Heart right ventricle (tissue), 16 donors: ENCODE measurements around the gene EME2. TPM values are rescaled to one million over a fixed set of nuclear protein-coding genes. Genes with fewer than 3 reads are reported as not detected.
A peak's percentile ranks its signal among the peaks of the same experiment; 100 is the strongest.

Experiments used
- ATAC-seq, 8 donors: fragments of 200-7000 bp; cut with Tn5 transposase; one replicate each; pipeline ENCODE4 v1.9.1; 2020; ENCODE audit warnings: mild to moderate bottlenecking in 8 of 8, moderate library complexity in 8 of 8, moderate number of reproducible peaks in 1 of 8
- DNase-seq, 2 donors: peaks; one replicate each; pipeline ENCODE4 v3.0.0-alpha.2; 2020
- H3K27ac ChIP-seq, 10 donors: fragments of 200-600 bp; sonication (generic) in 2 of 10; one replicate each; pipeline versions ENCODE4 v1.5.0 to v1.8.0; 2020 to 2022; ENCODE audit warnings: mild to moderate bottlenecking in 3 of 10
- H3K27me3 ChIP-seq, 7 donors: fragments of 200-600 bp; one replicate each; pipeline ENCODE4 v1.8.0; 2021 to 2022; ENCODE audit warnings: mild to moderate bottlenecking in 2 of 7
- H3K36me3 ChIP-seq, 9 donors: fragments of 200-600 bp; sonication (generic) in 1 of 9; one replicate each; pipeline versions ENCODE4 v1.5.0 to v1.8.0; 2020 to 2022; ENCODE audit warnings: mild to moderate bottlenecking in 2 of 9
- H3K4me1 ChIP-seq, 9 donors: fragments of 200-600 bp; sonication (generic) in 1 of 9; one replicate each; pipeline versions ENCODE4 v1.5.0 to v1.8.0; 2020 to 2022; ENCODE audit warnings: mild to moderate bottlenecking in 4 of 9
- H3K4me3 ChIP-seq, 10 donors: fragments of 200-600 bp; sonication (generic) in 2 of 10; one replicate each; pipeline versions ENCODE4 v1.5.0 to v1.8.0; 2020 to 2022; ENCODE audit warnings: mild to moderate bottlenecking in 7 of 10, moderate library complexity in 2 of 10
- H3K9me3 ChIP-seq, 11 donors: fragments of 200-600 bp in 10 of 11; sonication (generic) in 2 of 11; one replicate each; pipeline versions ENCODE4 v1.5.0 to v1.8.0; 2013 to 2022; ENCODE audit warnings: mild to moderate bottlenecking in 2 of 11, control low read depth in 1 of 11, moderate library complexity in 1 of 11
- CTCF ChIP-seq, 9 donors: fragments of 200-600 bp; sonication (generic) in 2 of 9; IDR thresholded peaks; one replicate each; pipeline versions ENCODE4 v1.5.0 to v1.8.0; 2021 to 2022; ENCODE audit warnings: antibody characterized with exemption in 9 of 9, mild to moderate bottlenecking in 5 of 9, moderate library complexity in 1 of 9
- WGBS, 2 donors: extraction: QIAGEN DNeasy Blood & Tissue Kit; methylation state at CpG; one replicate each; pipeline ENCODE4 v1.1.7; 2013; ENCODE audit warnings: inconsistent platforms in 1 of 2; 5-methylcytosine and 5-hydroxymethylcytosine counted together
- intact Hi-C, 10 donors: fragments of 100-400 bp; cut with DNase I; formaldehyde crosslinking; loops; one replicate each; pipeline versions ENCODE4 v1.11.1 to v1.14.2; 2022
- polyA plus RNA-seq, 2 donors: library from polyadenylated mRNA; stranded (reverse); fragments of 200-250 nt; gene quantifications; one replicate each; pipeline ENCODE4 v1.2.3, GENCODE V29; 2013
- total RNA-seq, 10 donors: library from RNA; stranded (reverse); fragmentation: NEBNext Ultra II Directional in 3 of 10; extraction: Animal tissue kit (Norgen Biotek cat#: 25700) in 3 of 10; gene quantifications; one replicate each; pipeline versions ENCODE4 v1.2.1 to v1.2.4, GENCODE V29; 2021 to 2023
- donor health status: Arrhythmogenic right ventricular cardiomyopathy.
- donor health status: ischemic (EF 13 %, LVEDD 7.1; RV severe dilation, severe dysfunction).
- donor health status: healthy with polysubstance abuse.
- donor health status: DM: no; HTN: yes; CAD: no.
- donor health status: DM: no; HTN: no; CAD: no.
- donor health status: ischemic (EF 25% LVEDD 6.9; RV normal size, moderate dysfunction).
- donor health status: ischemic (EF 25% LVEDD 5.7; RV mildly dilated, moderate dysfunction).
- donor health status: healthy.
- donor health status: DM: yes; HTN: yes; CAD: no.
- donor health status: Ischemic cardiomyopathy.
- donor health status: ischemic (EF 35%, LVEDD 5.7; RV mildly dilated, moderate dysfunction).
- donor health status: nonischemic (EF 11% LVEDD 7.7; RV severe dilation, severe dysfunction).
- donor health status: DM: yes; HTN: yes; CAD: no.
- donor health status: PGD.
- donor health status: ischemic (EF 29% LVEDD 5.4; RV normal size, mild dysfunction).
- donor health status: nonischemic (EF 23%, LVEDD 6.1; RV moderate dilation, normal function).

Gene EME2
- total and polyA plus RNA-seq, 12 donors = 3.0 to 17.9 (median 7.3) TPM

DNA sequence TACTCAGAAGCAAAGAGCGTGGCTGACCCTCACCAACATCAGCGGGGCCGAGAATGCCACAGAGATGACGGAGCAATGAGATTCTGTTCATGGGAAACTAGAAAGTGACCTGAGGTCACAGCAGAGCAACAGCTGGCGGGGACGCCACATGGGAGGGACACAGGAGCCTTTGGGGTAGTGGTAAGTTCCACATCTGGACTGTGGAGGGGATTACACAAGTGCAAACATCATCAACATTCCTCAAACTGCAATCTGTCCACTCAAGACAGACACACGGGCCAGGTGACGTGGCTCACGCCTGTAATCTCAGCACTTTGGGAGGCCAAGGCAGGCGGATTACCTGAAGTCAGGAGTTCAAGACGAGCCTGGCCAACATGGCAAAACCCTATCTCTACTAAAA is 42.9 kb downstream of the EME2 start:
- intact Hi-C loops = no loop called here
- H3K27ac ChIP-seq = no peak overlapping the region
- H3K4me3 ChIP-seq = no peak overlapping the region
- no peaks in the 10 kb centered on the region for H3K9me3 ChIP-seq
- peaks cover 0 to 79% (median 22%) of the 10 kb centered on the region in 9 donors for H3K36me3 ChIP-seq
- DNase-seq (no peak), ATAC-seq (peak in 1 of 8 donors; percentile 47)
- TF ChIP-seq CTCF (IDR thresholded peaks at IDR 0.05) = no peak
- 87 to 93% methylated on average over 11 of the region's 11 CpGs for WGBS, 2 donors
- no peaks in the 10 kb centered on the region for H3K27me3 ChIP-seq
- H3K4me1 ChIP-seq = no peaks in the 10 kb centered on the region

DNA sequence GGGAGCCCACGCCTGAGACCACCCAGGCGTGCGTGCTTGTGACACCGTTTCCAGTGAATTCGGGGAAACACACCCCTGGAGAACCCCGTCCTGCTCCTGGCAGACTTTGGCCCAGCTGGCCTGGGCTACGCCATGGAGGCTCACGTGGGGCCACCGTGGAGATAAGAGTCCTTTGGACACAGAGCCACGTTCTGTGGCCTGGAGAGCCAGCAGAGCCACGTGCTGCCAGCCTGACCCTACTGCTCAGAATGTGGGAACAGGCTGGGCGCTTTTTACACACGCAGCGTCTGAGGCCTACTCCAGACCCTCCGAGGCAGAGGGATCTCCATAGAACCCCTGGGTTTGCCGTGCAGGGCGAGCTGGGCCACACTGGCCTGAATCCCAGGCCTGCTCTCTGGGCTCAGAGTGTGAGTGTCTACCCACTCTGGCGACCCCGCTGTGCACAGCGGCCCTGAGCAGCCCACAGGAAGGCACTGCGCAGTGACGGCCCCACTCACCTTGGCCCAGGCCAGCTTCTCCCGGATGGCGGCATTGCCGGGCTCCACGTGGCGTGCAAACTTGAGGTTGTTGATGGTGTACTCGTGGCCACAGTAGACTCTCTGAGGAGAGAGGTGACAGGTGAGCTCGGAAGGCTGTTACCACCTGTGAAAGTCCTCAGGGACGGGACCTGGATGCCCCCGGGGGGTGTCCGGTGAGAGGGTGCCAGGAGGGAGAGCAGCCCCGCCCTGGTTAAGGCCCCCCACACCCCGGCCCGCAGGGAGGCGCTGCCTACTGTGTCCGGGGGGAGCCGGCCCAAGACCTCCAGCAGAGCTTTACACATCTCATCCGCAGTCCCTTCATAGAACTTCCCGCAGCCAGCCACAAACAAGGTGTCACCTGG is 44.0 kb downstream of the EME2 start:
- Histone ChIP-seq H3K27me3 (no peaks in the 10 kb centered on the region), H3K27ac (no peak overlapping the region), H3K9me3 (no peaks in the 10 kb centered on the region), H3K36me3 (peaks cover 0 to 85% (median 33%) of the 10 kb centered on the region in 9 donors), H3K4me1 (no peaks in the 10 kb centered on the region), H3K4me3 (no peak overlapping the region)
- ATAC-seq (no peak), DNase-seq (no peak)
- no peak for TF ChIP-seq CTCF (IDR thresholded peaks at IDR 0.05)
- intact Hi-C loops = no loop called here
- 94 to 95% methylated on average over 40 of the region's 40 CpGs for WGBS, 2 donors

- no peak for TF ChIP-seq CTCF (IDR thresholded peaks at IDR 0.05)
- no peak overlapping the region for H3K27ac ChIP-seq
- H3K27me3 ChIP-seq = no peaks in the 10 kb centered on the region
- no peak overlapping the region for H3K4me3 ChIP-seq
- no peaks in the 10 kb centered on the region for H3K4me1 ChIP-seq
- intact Hi-C loops = no loop called here
- DNase-seq (no peak), ATAC-seq (no peak)
- WGBS, 2 donors = 97 to 99% methylated on average over 9 of the region's 9 CpGs
- no peaks in the 10 kb centered on the region for H3K9me3 ChIP-seq
- peaks cover 0 to 91% (median 33%) of the 10 kb centered on the region in 9 donors for H3K36me3 ChIP-seq
Observed at GRCh38 chr16:1817276-1817589, 44.6 kb downstream of the EME2 start.

GRCh38 chr16:1817716-1818115 is 45.1 kb downstream of the EME2 start:
- Histone ChIP-seq H3K9me3 (no peaks in the 10 kb centered on the region), H3K4me3 (no peak overlapping the region), H3K36me3 (peaks cover 0 to 95% (median 33%) of the 10 kb centered on the region in 9 donors), H3K27me3 (no peaks in the 10 kb centered on the region), H3K4me1 (no peaks in the 10 kb centered on the region), H3K27ac (no peak overlapping the region)
- no peak for TF ChIP-seq CTCF (IDR thresholded peaks at IDR 0.05)
- ATAC-seq (peak in 1 of 8 donors; percentile 16), DNase-seq (no peak)
- 93% methylated on average over 17 of the region's 17 CpGs for WGBS, 2 donors
- intact Hi-C loops = no loop called here
